Tibial nerve (tissue), 4 donors: Measurements from ENCODE around the gene IQCN. TPM values are rescaled to one million over a fixed set of nuclear protein-coding genes. Genes with fewer than 3 reads are reported as not detected.

Experiments
- DNase-seq, 2 donors: peaks; one replicate each; pipeline ENCODE4 v3.0.0-alpha.2; 2019; ENCODE audit warnings: low spot score in 2 of 2
- H3K27ac ChIP-seq, 4 donors: fragments of 200-600 bp; sonication (generic) in 3 of 4; one replicate each; pipeline ENCODE4 v1.5.1; 2017 to 2019; ENCODE audit warnings: mild to moderate bottlenecking in 1 of 4
- H3K27me3 ChIP-seq, 2 donors: fragments of 200-600 bp; sonication (generic) in 1 of 2; one replicate each; pipeline versions ENCODE4 v1.5.1 to v1.6.0; 2017 to 2019
- H3K36me3 ChIP-seq, 3 donors: fragments of 200-600 bp; sonication (generic); one replicate each; pipeline ENCODE4 v1.5.1; 2018 to 2019
- H3K4me1 ChIP-seq, 4 donors: fragments of 200-600 bp; sonication (generic) in 3 of 4; one replicate each; pipeline ENCODE4 v1.5.1; 2017 to 2019
- H3K4me3 ChIP-seq, 4 donors: fragments of 200-600 bp; sonication (generic) in 3 of 4; one replicate each; pipeline ENCODE4 v1.5.1; 2017 to 2019; ENCODE audit warnings: mild to moderate bottlenecking in 1 of 4, moderate library complexity in 1 of 4
- H3K9me3 ChIP-seq, 4 donors: fragments of 200-600 bp; sonication (generic) in 3 of 4; one replicate each; pipeline ENCODE4 v1.5.1; 2017 to 2019
- EP300 ChIP-seq, 2 donors: sonication (generic); formaldehyde crosslinking; IDR thresholded peaks; one replicate each; pipeline ENCODE4 v1.6.1; 2017; ENCODE audit warnings: antibody characterized with exemption in 2 of 2, mild to moderate bottlenecking in 1 of 2
- POLR2A ChIP-seq, 2 donors: fragments of 450-650 bp; IDR thresholded peaks; one replicate each; pipeline ENCODE4 v1.6.1; 2017; ENCODE audit warnings: antibody characterized with exemption in 2 of 2, mild to moderate bottlenecking in 2 of 2, moderate library complexity in 2 of 2
- WGBS, 2 donors: methylation state at CpG; one replicate each; pipeline ENCODE4 v1.1.5; 2018; 5-methylcytosine and 5-hydroxymethylcytosine counted together
- total RNA-seq, 4 donors: library from RNA; depleted of rRNA; stranded (reverse); fragments of >200 nt; gene quantifications; one replicate each; pipeline ENCODE4 v1.1.0, GENCODE V29; 2016
- TF ChIP-seq, protein P1 (sequence below), 5 experiments: fragments of 200-600 bp in 3 of 5; fragments of 450-650 bp in 2 of 5; sonication (generic) in 3 of 5; IDR thresholded peaks; one replicate each; pipeline ENCODE4 v1.5.1; 2016 to 2019; ENCODE audit warnings: antibody characterized with exemption in 5 of 5, mild to moderate bottlenecking in 3 of 5, moderate library complexity in 2 of 5

Gene IQCN
- total RNA-seq, 4 donors from 2014 or later, result 2.3 to 11.4 (median 8.2) TPM

- TF ChIP-seq EP300 (IDR thresholded peaks at IDR 0.05), result no peak
- TF ChIP-seq POLR2A (IDR thresholded peaks at IDR 0.05), result no peak
- TF ChIP-seq, protein P1, sequence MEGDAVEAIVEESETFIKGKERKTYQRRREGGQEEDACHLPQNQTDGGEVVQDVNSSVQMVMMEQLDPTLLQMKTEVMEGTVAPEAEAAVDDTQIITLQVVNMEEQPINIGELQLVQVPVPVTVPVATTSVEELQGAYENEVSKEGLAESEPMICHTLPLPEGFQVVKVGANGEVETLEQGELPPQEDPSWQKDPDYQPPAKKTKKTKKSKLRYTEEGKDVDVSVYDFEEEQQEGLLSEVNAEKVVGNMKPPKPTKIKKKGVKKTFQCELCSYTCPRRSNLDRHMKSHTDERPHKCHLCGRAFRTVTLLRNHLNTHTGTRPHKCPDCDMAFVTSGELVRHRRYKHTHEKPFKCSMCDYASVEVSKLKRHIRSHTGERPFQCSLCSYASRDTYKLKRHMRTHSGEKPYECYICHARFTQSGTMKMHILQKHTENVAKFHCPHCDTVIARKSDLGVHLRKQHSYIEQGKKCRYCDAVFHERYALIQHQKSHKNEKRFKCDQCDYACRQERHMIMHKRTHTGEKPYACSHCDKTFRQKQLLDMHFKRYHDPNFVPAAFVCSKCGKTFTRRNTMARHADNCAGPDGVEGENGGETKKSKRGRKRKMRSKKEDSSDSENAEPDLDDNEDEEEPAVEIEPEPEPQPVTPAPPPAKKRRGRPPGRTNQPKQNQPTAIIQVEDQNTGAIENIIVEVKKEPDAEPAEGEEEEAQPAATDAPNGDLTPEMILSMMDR (IDR thresholded peaks at IDR 0.05), result no peak
- 76 to 80% methylated on average over 16 of the region's 18 CpGs for WGBS, 2 donors
- H3K27ac ChIP-seq, result no peak overlapping the region
- H3K27me3 ChIP-seq, result peaks cover 0 to 75% of the 10 kb centered on the region in 2 donors
- no peak overlapping the region for H3K4me3 ChIP-seq
- H3K9me3 ChIP-seq, result no peaks in the 10 kb centered on the region
- no peak for DNase-seq
- H3K4me1 ChIP-seq, result peaks cover 0 to 36% (median 17%) of the 10 kb centered on the region in 4 donors
- H3K36me3 ChIP-seq, result no peaks in the 10 kb centered on the region
These were observed 47.1 kb downstream of the IQCN start for GRCh38 chr19:18226956-18227780.

- Histone ChIP-seq H3K36me3 (no peaks in the 10 kb centered on the region), H3K27me3 (peaks cover 0 to 75% of the 10 kb centered on the region in 2 donors), H3K4me1 (peaks cover 0 to 29% (median 17%) of the 10 kb centered on the region in 4 donors), H3K27ac (peak within 1 kb of the TSS in 2 of 4 donors; percentile 17 to 46), H3K9me3 (no peaks in the 10 kb centered on the region), H3K4me3 (no peak within 1 kb of the TSS)
- 0 to 3% methylated on average over 31 to 38 of the region's 51 CpGs for WGBS, 2 donors
- no peak for DNase-seq
- no peak for TF ChIP-seq POLR2A (IDR thresholded peaks at IDR 0.05)
- TF ChIP-seq EP300 (IDR thresholded peaks at IDR 0.05), result no peak
- TF ChIP-seq, protein P1 (IDR thresholded peaks at IDR 0.05), result no peak
These were observed 48.4 kb downstream of the IQCN start, which contains the start of gene PDE4C for GRCh38 chr19:18225702-18226468. TSS of gene PDE4C (minus strand) at chr19:18226438. CDS start at chr19:18226415, 23 bp downstream.

DNA sequence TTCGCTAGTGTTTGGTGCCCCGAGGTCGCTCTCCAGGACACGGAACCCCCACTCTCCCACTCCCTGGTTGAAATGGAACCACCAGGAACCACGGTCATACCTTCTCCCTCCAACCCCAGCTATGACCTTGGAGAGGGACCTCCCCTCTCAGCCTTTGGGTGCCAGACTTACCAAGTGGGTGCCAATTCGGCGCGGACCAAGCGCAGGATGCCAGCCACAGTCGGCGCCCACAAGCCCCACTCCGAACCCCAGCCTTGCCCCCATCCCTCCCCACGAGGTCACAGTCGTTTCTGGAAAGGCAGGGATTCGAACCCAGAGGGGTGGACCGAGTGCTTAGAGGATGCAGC is 48.9 kb downstream of the IQCN start:
- DNase-seq, result no peak
- Histone ChIP-seq H3K4me1 (peaks cover 0 to 31% (median 17%) of the 10 kb centered on the region in 4 donors), H3K27me3 (peaks cover 0 to 75% of the 10 kb centered on the region in 2 donors), H3K4me3 (peak overlapping the region in 1 of 4 donors; percentile 50), H3K36me3 (no peaks in the 10 kb centered on the region), H3K9me3 (no peaks in the 10 kb centered on the region), H3K27ac (peak overlapping the region in 2 of 4 donors; percentile 17 to 46)
- TF ChIP-seq, protein P1 (IDR thresholded peaks at IDR 0.05), result no peak
- no peak for TF ChIP-seq POLR2A (IDR thresholded peaks at IDR 0.05)
- TF ChIP-seq EP300 (IDR thresholded peaks at IDR 0.05), result no peak
- 6 to 8% methylated on average over 14 to 16 of the region's 16 CpGs for WGBS, 2 donors

- peak overlapping the region in 2 of 4 donors; percentile 17 to 61 for H3K27ac ChIP-seq
- 1% methylated on average over 51 to 62 of the region's 81 CpGs for WGBS, 2 donors
- TF ChIP-seq, protein P1 (IDR thresholded peaks at IDR 0.05), result no peak
- TF ChIP-seq EP300 (IDR thresholded peaks at IDR 0.05), result peak in 1 of 2 donors; percentile 23
- no peaks in the 10 kb centered on the region for H3K9me3 ChIP-seq
- H3K4me1 ChIP-seq, result peaks cover 0 to 31% (median 17%) of the 10 kb centered on the region in 4 donors
- no peaks in the 10 kb centered on the region for H3K36me3 ChIP-seq
- peaks cover 0 to 75% of the 10 kb centered on the region in 2 donors for H3K27me3 ChIP-seq
- peak; percentile 99 for DNase-seq
- peak overlapping the region in 3 of 4 donors; percentile 10 to 50 (median 35) for H3K4me3 ChIP-seq
These were observed 49.5 kb downstream of the IQCN start for GRCh38 chr19:18224525-18225354.
